C1 segment of cervical spinal cord (tissue), 14 donors: ENCODE data around the gene PLET1.
"Not testable (repeated sequence)": the region's sequence is repeated elsewhere in the genome, so short reads cannot be mapped to it uniquely, and the experiment has no call there.

Source experiments
- DNase-seq, 14 donors: peaks; one replicate each; lab custom pipeline; 2025; lab: John Stamatoyannopoulos, UW

PLET1 gene

GRCh38 chr11:112212710-112213109 lies 48.0 kb downstream of the PLET1 start:
- DNase-seq: no peak

DNA sequence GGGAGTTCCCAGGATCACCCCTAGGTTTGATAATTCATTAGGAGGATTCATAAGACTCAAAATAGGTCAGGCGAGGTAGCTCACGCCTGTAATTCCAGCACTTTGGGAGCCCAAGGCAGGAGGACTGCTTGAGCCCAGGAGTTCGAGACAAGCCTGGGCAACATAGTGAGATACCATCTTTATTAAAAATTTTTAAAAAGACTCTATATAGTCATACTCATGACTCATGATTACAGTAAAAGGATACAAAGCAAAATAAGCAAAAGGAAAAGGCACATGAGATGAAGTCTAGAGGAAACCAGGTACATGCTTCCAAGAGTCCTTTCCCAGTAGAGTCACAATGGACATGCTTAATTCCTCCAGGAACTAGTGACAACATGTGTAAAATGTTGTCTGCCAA lies 48.4 kb downstream of the PLET1 start:
- no peak for DNase-seq

GRCh38 chr11:112211536-112211935 lies 49.1 kb downstream of the PLET1 start:
- no peak for DNase-seq

- DNase-seq: no peak
Measured at GRCh38 chr11:112210890-112211289, 49.8 kb downstream of the PLET1 start.

- DNase-seq: no peak
Measured at GRCh38 chr11:112206071-112206470, 54.6 kb downstream of the PLET1 start.

- no peak for DNase-seq
Measured at GRCh38 chr11:112200252-112200651, 60.4 kb downstream of the PLET1 start.

GRCh38 chr11:112199101-112199500 lies 61.6 kb downstream of the PLET1 start:
- DNase-seq: not testable (repeated sequence)
